HepG2 (cell line): ENCODE data around the gene ERICH3. TPM values are rescaled to one million over a fixed set of nuclear protein-coding genes. Genes with fewer than 3 reads are reported as not detected.

Experiments used
- ATAC-seq: fragments of 200-7000 bp; cut with Tn5 transposase; 3 replicates; pipeline ENCODE4 v1.9.1; 2020; ENCODE audit warnings: mild to moderate bottlenecking, moderate library complexity
- BruUV-seq: library from RNA; stranded (reverse); fragments of 400-500 nt; replicated peaks from 2 replicates; lab custom pipeline; 2021; lab: Mats Ljungman, UMichigan
- CTCF ChIA-PET: fragments of 300-600 bp; formaldehyde crosslinking; extraction: SDS; loops from one replicate; lab custom pipeline; 2021; ENCODE audit warnings: low total read pairs, inconsistent platforms, low intra/inter-chr PET ratio; lab: Yijun Ruan, JAX
- POLR2A ChIA-PET: fragments of 350-600 bp; sonication (Branson Sonifier 250); formaldehyde crosslinking; loops from one replicate; lab custom pipeline; 2020; ENCODE audit warnings: antibody characterized with exemption, inconsistent platforms; lab: Yijun Ruan, JAX
- DNase-seq: peaks from one replicate; pipeline ENCODE4 v3.0.0-alpha.2; 2015; ENCODE audit warnings: low spot score
- FAIRE-seq: peaks from 3 replicates; lab custom pipeline; 2011; peaks lifted over from hg19 to GRCh38; lab: Jason Lieb, UNC
- H2AFZ ChIP-seq: one replicate; pipeline ENCODE4 v1.6.1; 2011; ENCODE audit warnings: low read length, inconsistent platforms
- H3K27ac ChIP-seq: fragments of 300-600 bp; 3 replicates; pipeline ENCODE4 v1.8.0; 2011; ENCODE audit warnings: mixed run types, mild to moderate bottlenecking, mixed read lengths, low read length, inconsistent platforms; ENCODE audit not compliant: insufficient read depth; ENCODE audit errors: extremely low read length
- H3K27me3 ChIP-seq, 2 experiments: fragments of 200-600 bp in 1 of 2; 2 replicates in 1 of 2; 3 replicates in 1 of 2; pipeline versions ENCODE4 v1.6.0 to v1.8.0; 2011; ENCODE audit warnings: low read length in 2 of 2, mild to moderate bottlenecking in 2 of 2, moderate library complexity in 2 of 2, inconsistent platforms in 1 of 2; ENCODE audit not compliant: insufficient read depth in 2 of 2, control insufficient read depth in 1 of 2
- H3K36me3 ChIP-seq, 2 experiments: fragments of 200-600 bp in 1 of 2; replicated peaks in 1 of 2; 2 replicates in 1 of 2; 3 replicates in 1 of 2; pipeline versions ENCODE4 v1.5.1 to v1.8.0; 2011; ENCODE audit warnings: low read length in 2 of 2, inconsistent platforms in 1 of 2; ENCODE audit not compliant: insufficient read depth in 2 of 2, control insufficient read depth in 1 of 2
- H3K4me1 ChIP-seq: 2 replicates; pipeline ENCODE4 v1.5.1; 2012; ENCODE audit warnings: low read length, inconsistent platforms; ENCODE audit not compliant: insufficient read depth
- H3K4me2 ChIP-seq: 2 replicates; pipeline ENCODE4 v1.6.0; 2011; ENCODE audit warnings: low read depth, low read length, inconsistent platforms
- H3K4me3 ChIP-seq, 3 experiments: fragments of 200-600 bp in 1 of 3; sonication (generic), shearing (Covaris generic) in 1 of 3; replicated peaks in 1 of 3; 2 replicates each; pipeline ENCODE4 v1.5.1; 2011 to 2016; ENCODE audit warnings: low read length in 3 of 3, inconsistent platforms in 2 of 3, low read depth in 2 of 3, mild to moderate bottlenecking in 2 of 3, control low read depth in 1 of 3, mixed read lengths in 1 of 3; ENCODE audit not compliant: insufficient read depth in 1 of 3
- H3K79me2 ChIP-seq: one replicate; pipeline ENCODE4 v1.6.1; 2011; ENCODE audit warnings: low read length, inconsistent platforms; ENCODE audit not compliant: insufficient read depth
- H3K9ac ChIP-seq: 2 replicates; pipeline ENCODE4 v1.6.0; 2011; ENCODE audit warnings: mild to moderate bottlenecking, low read depth, low read length, inconsistent platforms; ENCODE audit not compliant: insufficient read depth
- H3K9me3 ChIP-seq: 2 replicates; pipeline ENCODE4 v1.5.1; 2012; ENCODE audit warnings: mild to moderate bottlenecking, low read length
- H4K20me1 ChIP-seq: 2 replicates; pipeline ENCODE4 v1.6.0; 2011; ENCODE audit warnings: inconsistent platforms, mild to moderate bottlenecking, low read length, moderate library complexity; ENCODE audit not compliant: insufficient read depth
- AHR ChIP-seq: IDR thresholded peaks from 2 replicates; pipeline ENCODE4 v1.6.1; 2018; ENCODE audit warnings: missing genetic modification reagents, missing compliant biosample characterization
- FOXM1 ChIP-seq: sonication (generic); formaldehyde crosslinking; IDR thresholded peaks from 2 replicates; pipeline ENCODE4 v1.5.0; 2020; ENCODE audit warnings: missing genetic modification reagents
- GFI1 ChIP-seq: sonication (generic); formaldehyde crosslinking; IDR thresholded peaks from 2 replicates; pipeline ENCODE4 v1.5.0; 2020; ENCODE audit warnings: missing genetic modification reagents, mild to moderate bottlenecking, borderline replicate concordance
- HHEX ChIP-seq: IDR thresholded peaks from 2 replicates; pipeline ENCODE4 v1.6.1; 2016; ENCODE audit warnings: control low read depth
- HMGXB4 ChIP-seq, 2 experiments: sonication (generic) in 1 of 2; formaldehyde crosslinking in 1 of 2; IDR thresholded peaks; 2 replicates each; pipeline versions ENCODE4 v1.4.0 to v1.6.1; 2018 to 2020; ENCODE audit warnings: missing genetic modification reagents in 2 of 2, borderline replicate concordance in 1 of 2, low read depth in 1 of 2, mild to moderate bottlenecking in 1 of 2, missing biosample characterization in 1 of 2
- KDM2A ChIP-seq: sonication (generic); formaldehyde crosslinking; IDR thresholded peaks from 2 replicates; pipeline ENCODE4 v1.4.0; 2020; ENCODE audit warnings: low read depth, missing genetic modification reagents, borderline replicate concordance
- PHF8 ChIP-seq: sonication (generic); formaldehyde crosslinking; IDR thresholded peaks from 2 replicates; pipeline ENCODE4 v1.5.0; 2020; ENCODE audit warnings: missing genetic modification reagents
- SOX13 ChIP-seq, 3 experiments: fragments of 450-650 bp in 1 of 3; sonication (generic) in 1 of 3; formaldehyde crosslinking in 1 of 3; IDR thresholded peaks in 2 of 3; conservative IDR thresholded peaks in 1 of 3; 2 replicates each; pipeline versions ENCODE4 v1.5.0 to v1.6.1; 2016 to 2020; ENCODE audit warnings: antibody characterized with exemption in 1 of 3, mild to moderate bottlenecking in 1 of 3, missing compliant biosample characterization in 1 of 3, missing genetic modification reagents in 1 of 3, moderate library complexity in 1 of 3
- ZBTB26 ChIP-seq: IDR thresholded peaks from 2 replicates; pipeline ENCODE4 v1.6.1; 2016; ENCODE audit warnings: missing compliant biosample characterization, missing genetic modification reagents, borderline replicate concordance
- ZBTB3 ChIP-seq: sonication (generic); formaldehyde crosslinking; IDR thresholded peaks from 2 replicates; pipeline ENCODE4 v1.4.0; 2020; ENCODE audit warnings: low read depth, mild to moderate bottlenecking, moderate library complexity, missing genetic modification reagents, borderline replicate concordance
- ZBTB7A ChIP-seq: sonication (generic); formaldehyde crosslinking; IDR thresholded peaks from 2 replicates; pipeline ENCODE4 v1.8.0; 2022; ENCODE audit warnings: mild to moderate bottlenecking, missing genetic modification reagents
- ZFP37 ChIP-seq: sonication (generic); formaldehyde crosslinking; IDR thresholded peaks from 2 replicates; pipeline ENCODE4 v1.4.0; 2020; ENCODE audit warnings: missing genetic modification reagents, borderline replicate concordance
- ZNF205 ChIP-seq: IDR thresholded peaks from 2 replicates; pipeline ENCODE4 v1.6.1; 2018; ENCODE audit warnings: missing biosample characterization, missing genetic modification reagents
- ZNF564 ChIP-seq: sonication (generic); formaldehyde crosslinking; IDR thresholded peaks from 2 replicates; pipeline ENCODE4 v1.8.1; 2023; ENCODE audit warnings: mild to moderate bottlenecking, missing genetic modification reagents
- ZNF572 ChIP-seq: sonication (generic); formaldehyde crosslinking; IDR thresholded peaks from 2 replicates; pipeline ENCODE4 v1.5.1; 2020; ENCODE audit warnings: mild to moderate bottlenecking, missing genetic modification reagents
- ZNF598 ChIP-seq: sonication (generic); formaldehyde crosslinking; IDR thresholded peaks from 2 replicates; pipeline ENCODE4 v1.5.1; 2020; ENCODE audit warnings: mild to moderate bottlenecking, missing genetic modification reagents, borderline replicate concordance
- ZSCAN25 ChIP-seq: sonication (generic); formaldehyde crosslinking; IDR thresholded peaks from 2 replicates; pipeline ENCODE4 v1.8.0; 2022; ENCODE audit warnings: mild to moderate bottlenecking, missing genetic modification reagents
- WGBS: methylation state at CpG from one replicate; pipeline ENCODE4 v1.1.6; 2017; ENCODE audit warnings: low lambda C conversion rate; 5-methylcytosine and 5-hydroxymethylcytosine counted together
- in situ Hi-C: cut with HindIII; loops from 2 replicates; pipeline ENCODE4 v1.10.0; 2017; ENCODE audit warnings: low pct_unique_long_range_greater_than_20kb; ENCODE audit not compliant: extremely low pct_ligation_motif_present
- intact Hi-C: fragments of 100-400 bp; cut with micrococcal nuclease; formaldehyde crosslinking; loops from one replicate; pipeline ENCODE4 v1.10.0; 2022; ENCODE audit not compliant: unreplicated experiment
- polyA plus RNA-seq, 8 experiments: library from polyadenylated mRNA; depleted of rRNA in 3 of 8; stranded (reverse) in 7 of 8; unstranded in 1 of 8; fragments of >200 nt; fragmentation: Illumina TruSeq in 4 of 8; extraction: Trizol in 4 of 8; gene quantifications; 2 replicates each; pipeline versions ENCODE4 v1.2.1 to v1.2.3, GENCODE V29; 2011 to 2016; ENCODE audit warnings: low read depth in 4 of 8, missing spikeins in 1 of 8, mixed read lengths in 1 of 8; ENCODE audit not compliant: insufficient read depth in 1 of 8
- total RNA-seq, 5 experiments: library from RNA; depleted of rRNA; stranded (reverse); fragments of >200 nt; fragmentation: Illumina TruSeq; extraction: Trizol; gene quantifications; 2 replicates each; pipeline ENCODE4 v1.2.3, GENCODE V29; 2016; ENCODE audit warnings: low read depth in 1 of 5
- TF ChIP-seq, protein P1 (sequence below): sonication (generic); formaldehyde crosslinking; IDR thresholded peaks from 2 replicates; pipeline ENCODE4 v1.4.0; 2020; ENCODE audit warnings: missing genetic modification reagents
- TF ChIP-seq, protein P2 (sequence below): sonication (generic); formaldehyde crosslinking; IDR thresholded peaks from 2 replicates; pipeline ENCODE4 v1.5.1; 2020; ENCODE audit warnings: missing genetic modification reagents, mild to moderate bottlenecking, borderline replicate concordance

ERICH3 gene
- total and polyA plus RNA-seq, 2 of the 13 experiments (the other 11 are each of a cell fraction or from before 2014, with no cell fraction given): 0.03 TPM; not detected in 1

DNA sequence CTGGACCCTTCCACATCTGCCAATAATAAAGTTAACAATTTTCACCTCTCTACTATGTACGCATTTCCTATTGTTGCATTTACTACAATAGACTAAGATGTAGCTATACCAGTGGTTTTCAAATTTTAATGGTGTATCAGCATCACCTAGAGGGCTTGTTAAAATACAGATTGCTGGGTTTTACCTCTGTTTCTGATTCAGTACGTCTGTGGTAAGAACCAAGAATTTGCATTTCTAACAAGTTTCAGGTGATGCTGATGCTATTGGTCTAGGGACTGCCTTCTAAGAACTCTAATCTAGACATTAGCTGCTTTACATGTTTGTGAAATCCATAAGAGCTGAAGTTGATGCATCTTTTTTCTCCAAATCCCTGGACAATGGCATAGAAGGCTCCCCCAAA, 59.7 kb downstream of the ERICH3 start:
- Histone ChIP-seq H3K36me3 (no peaks in the 10 kb centered on the region), H2AFZ (no peak overlapping the region), H3K27ac (no peak overlapping the region), H4K20me1 (no peaks in the 10 kb centered on the region), H3K9me3 (no peaks in the 10 kb centered on the region), H3K9ac (no peak overlapping the region), H3K4me2 (no peak overlapping the region), H3K27me3 (no peaks in the 10 kb centered on the region), H3K4me3 (no peak overlapping the region), H3K4me1 (no peaks in the 10 kb centered on the region), H3K79me2 (no peaks in the 10 kb centered on the region)
- POLR2A ChIA-PET: no interaction called here
- no peak for TF ChIP-seq ZBTB26 (CRISPR knock-in tag)
- TF ChIP-seq GFI1 (CRISPR knock-in tag): no peak
- TF ChIP-seq PHF8 (CRISPR knock-in tag): no peak
- TF ChIP-seq ZNF572: no peak
- no peak for TF ChIP-seq ZNF205
- no peak for TF ChIP-seq HMGXB4 (CRISPR knock-in tag; IDR thresholded peaks at IDR 0.05; ENCODE audit: borderline replicate concordance in 1 of 2, low read depth in 1 of 2)
- TF ChIP-seq ZBTB7A (CRISPR knock-in tag): no peak
- TF ChIP-seq AHR (CRISPR knock-in tag): no peak
- no peak for TF ChIP-seq FOXM1 (CRISPR knock-in tag)
- TF ChIP-seq, protein P1, sequence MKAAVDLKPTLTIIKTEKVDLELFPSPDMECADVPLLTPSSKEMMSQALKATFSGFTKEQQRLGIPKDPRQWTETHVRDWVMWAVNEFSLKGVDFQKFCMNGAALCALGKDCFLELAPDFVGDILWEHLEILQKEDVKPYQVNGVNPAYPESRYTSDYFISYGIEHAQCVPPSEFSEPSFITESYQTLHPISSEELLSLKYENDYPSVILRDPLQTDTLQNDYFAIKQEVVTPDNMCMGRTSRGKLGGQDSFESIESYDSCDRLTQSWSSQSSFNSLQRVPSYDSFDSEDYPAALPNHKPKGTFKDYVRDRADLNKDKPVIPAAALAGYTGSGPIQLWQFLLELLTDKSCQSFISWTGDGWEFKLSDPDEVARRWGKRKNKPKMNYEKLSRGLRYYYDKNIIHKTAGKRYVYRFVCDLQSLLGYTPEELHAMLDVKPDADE (CRISPR knock-in tag): no peak
- TF ChIP-seq, protein P2, sequence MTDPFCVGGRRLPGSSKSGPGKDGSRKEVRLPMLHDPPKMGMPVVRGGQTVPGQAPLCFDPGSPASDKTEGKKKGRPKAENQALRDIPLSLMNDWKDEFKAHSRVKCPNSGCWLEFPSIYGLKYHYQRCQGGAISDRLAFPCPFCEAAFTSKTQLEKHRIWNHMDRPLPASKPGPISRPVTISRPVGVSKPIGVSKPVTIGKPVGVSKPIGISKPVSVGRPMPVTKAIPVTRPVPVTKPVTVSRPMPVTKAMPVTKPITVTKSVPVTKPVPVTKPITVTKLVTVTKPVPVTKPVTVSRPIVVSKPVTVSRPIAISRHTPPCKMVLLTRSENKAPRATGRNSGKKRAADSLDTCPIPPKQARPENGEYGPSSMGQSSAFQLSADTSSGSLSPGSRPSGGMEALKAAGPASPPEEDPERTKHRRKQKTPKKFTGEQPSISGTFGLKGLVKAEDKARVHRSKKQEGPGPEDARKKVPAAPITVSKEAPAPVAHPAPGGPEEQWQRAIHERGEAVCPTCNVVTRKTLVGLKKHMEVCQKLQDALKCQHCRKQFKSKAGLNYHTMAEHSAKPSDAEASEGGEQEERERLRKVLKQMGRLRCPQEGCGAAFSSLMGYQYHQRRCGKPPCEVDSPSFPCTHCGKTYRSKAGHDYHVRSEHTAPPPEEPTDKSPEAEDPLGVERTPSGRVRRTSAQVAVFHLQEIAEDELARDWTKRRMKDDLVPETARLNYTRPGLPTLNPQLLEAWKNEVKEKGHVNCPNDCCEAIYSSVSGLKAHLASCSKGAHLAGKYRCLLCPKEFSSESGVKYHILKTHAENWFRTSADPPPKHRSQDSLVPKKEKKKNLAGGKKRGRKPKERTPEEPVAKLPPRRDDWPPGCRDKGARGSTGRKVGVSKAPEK: no peak
- TF ChIP-seq ZNF564: no peak
- TF ChIP-seq ZFP37 (CRISPR knock-in tag): no peak
- no peak for TF ChIP-seq ZBTB3 (CRISPR knock-in tag)
- no peak for TF ChIP-seq ZNF598 (CRISPR knock-in tag)
- no peak for TF ChIP-seq HHEX (CRISPR knock-in tag)
- no peak for TF ChIP-seq ZSCAN25 (CRISPR knock-in tag)
- TF ChIP-seq KDM2A (CRISPR knock-in tag): no peak
- TF ChIP-seq SOX13 (IDR thresholded peaks at IDR 0.05): no peak
- TF ChIP-seq SOX13 (CRISPR knock-in tag; conservative IDR thresholded peaks at IDR 0.05 in 1 of 2, IDR thresholded peaks at IDR 0.05 in 1 of 2): no peak
- intact Hi-C loops (no loop called here), in situ Hi-C loops (no loop called here)
- ATAC-seq: no peak
- no TSS peak for BruUV-seq
- WGBS: 13% methylated on average over 2 of the region's 2 CpGs
- CTCF ChIA-PET: no interaction called here
- no peak for DNase-seq
- FAIRE-seq: no peak
